Measurements from ENCODE around the gene ZNF770.
"Not testable (repeated sequence)": the region's sequence is repeated elsewhere in the genome, so short reads cannot be mapped to it uniquely, and the experiment has no call there.

The ZNF770 gene

GRCh38 chr15:34941831-34942230, 46.3 kb downstream of the ZNF770 start:
- no peak for DNase-seq (ENCODE audit: low read depth)
- no peak for TF ChIP-seq CTCF (IDR thresholded peaks at IDR 0.05; ENCODE audit: low read depth, low read length, missing control alignments)
- in situ Hi-C loops (cut with HindIII; ENCODE audit: low sequenced_read_pairs) = no loop called here
- H3K4me3 ChIP-seq (ENCODE audit: low read depth, low read length) = no peak overlapping the region

GRCh38 chr15:34941185-34941698, 46.8 kb downstream of the ZNF770 start:
- in situ Hi-C loops (cut with HindIII; ENCODE audit: low sequenced_read_pairs) = no loop called here
- no peak overlapping the region for H3K4me3 ChIP-seq (ENCODE audit: low read depth, low read length)
- no peak for TF ChIP-seq CTCF (IDR thresholded peaks at IDR 0.05; ENCODE audit: low read depth, low read length, missing control alignments)
- DNase-seq (ENCODE audit: low read depth) = no peak

GRCh38 chr15:34933432-34933975, 54.6 kb downstream of the ZNF770 start:
- no peak for DNase-seq (ENCODE audit: low read depth)
- no peak overlapping the region for H3K4me3 ChIP-seq (ENCODE audit: low read depth, low read length)
- TF ChIP-seq CTCF (IDR thresholded peaks at IDR 0.05; ENCODE audit: low read depth, low read length, missing control alignments) = no peak
- in situ Hi-C loops (cut with HindIII; ENCODE audit: low sequenced_read_pairs) = no loop called here

GRCh38 chr15:34928349-34928748, 59.7 kb downstream of the ZNF770 start:
- H3K4me3 ChIP-seq (ENCODE audit: low read depth, low read length); in situ Hi-C loops (cut with HindIII; ENCODE audit: low sequenced_read_pairs); DNase-seq (ENCODE audit: low read depth): not testable (repeated sequence)
